Skin epidermis (tissue), 12 donors: ENCODE results near the gene CFAP141.
A peak's percentile ranks its signal among the peaks of the same experiment; 100 is the strongest.
"Not testable (repeated sequence)": the region's sequence is repeated elsewhere in the genome, so short reads cannot be mapped to it uniquely, and the experiment has no call there.

Source experiments
- H3K27ac ChIP-seq, 21 experiments: fragments of 200-600 bp; sonication (generic) in 11 of 21; one replicate each; pipeline ENCODE4 v1.5.0; 2020; ENCODE audit warnings: mild to moderate bottlenecking in 3 of 21, inconsistent platforms in 2 of 21, moderate library complexity in 2 of 21
- H3K4me3 ChIP-seq, 7 experiments: fragments of 200-600 bp; sonication (generic) in 2 of 7; one replicate each; pipeline ENCODE4 v1.5.0; 2020; ENCODE audit warnings: inconsistent platforms in 2 of 7, mild to moderate bottlenecking in 2 of 7, moderate library complexity in 1 of 7

The CFAP141 gene

GRCh38 chr1:154213274-154213673 lies 7.1 kb upstream of the CFAP141 start:
- no peak overlapping the region for H3K4me3 ChIP-seq
- H3K27ac ChIP-seq: no peak overlapping the region

- no peak overlapping the region for H3K4me3 ChIP-seq
- H3K27ac ChIP-seq: no peak overlapping the region
Observed at GRCh38 chr1:154212083-154212482, 6.0 kb upstream of the CFAP141 start.

- Histone ChIP-seq H3K4me3 (no peak overlapping the region), H3K27ac (no peak overlapping the region)
Observed at GRCh38 chr1:154208677-154209388, 2.7 kb upstream of the CFAP141 start.

GRCh38 chr1:154207262-154207661 lies 1.1 kb upstream of the CFAP141 start:
- H3K4me3 ChIP-seq: no peak overlapping the region
- H3K27ac ChIP-seq: no peak overlapping the region

GRCh38 chr1:154205778-154206177 lies 355 bp downstream of the CFAP141 start:
- not testable (repeated sequence) for H3K27ac ChIP-seq, H3K4me3 ChIP-seq

- H3K27ac ChIP-seq: peak overlapping the region in 3 of 21 experiments; percentile 2 to 21 (median 15)
- no peak overlapping the region for H3K4me3 ChIP-seq
Observed at GRCh38 chr1:154199563-154199879, 6.6 kb downstream of the CFAP141 start.

- H3K4me3 ChIP-seq: no peak overlapping the region
- H3K27ac ChIP-seq: peak overlapping the region in 3 of 21 experiments; percentile 2 to 21 (median 15)
Observed at GRCh38 chr1:154198756-154199562, 7.2 kb downstream of the CFAP141 start.

GRCh38 chr1:154193821-154194220 lies 12.3 kb downstream of the CFAP141 start:
- H3K27ac ChIP-seq: peak overlapping the region in 2 of 21 experiments; percentile 31 to 56
- no peak overlapping the region for H3K4me3 ChIP-seq

- Histone ChIP-seq H3K4me3 (no peak overlapping the region), H3K27ac (no peak overlapping the region)
Observed at GRCh38 chr1:154192476-154192875, 13.7 kb downstream of the CFAP141 start.

- Histone ChIP-seq H3K4me3 (no peak within 1 kb of the TSS), H3K27ac (no peak within 1 kb of the TSS)
Observed at GRCh38 chr1:154191990-154192461, 14.1 kb downstream of the CFAP141 start, which contains the start of gene TPM3. Gene TPM3, minus strand, starts transcription at chr1:154192100. Its CDS starts 82 bp downstream, at chr1:154192018.

GRCh38 chr1:154190550-154190949 lies 15.6 kb downstream of the CFAP141 start:
- Histone ChIP-seq H3K27ac (no peak overlapping the region), H3K4me3 (no peak overlapping the region)

GRCh38 chr1:154186852-154187501 lies 19.2 kb downstream of the CFAP141 start:
- H3K27ac ChIP-seq: no peak overlapping the region
- no peak overlapping the region for H3K4me3 ChIP-seq

GRCh38 chr1:154186177-154186576 lies 20.0 kb downstream of the CFAP141 start:
- no peak overlapping the region for H3K27ac ChIP-seq
- no peak overlapping the region for H3K4me3 ChIP-seq

GRCh38 chr1:154183046-154183915 lies 22.9 kb downstream of the CFAP141 start:
- Histone ChIP-seq H3K27ac (peak overlapping the region; percentile 77 to 99 (median 93)), H3K4me3 (peak overlapping the region; percentile 70 to 98 (median 92))

GRCh38 chr1:154182344-154183045 lies 23.6 kb downstream of the CFAP141 start:
- peak overlapping the region; percentile 77 to 99 (median 93) for H3K27ac ChIP-seq
- peak overlapping the region; percentile 70 to 98 (median 92) for H3K4me3 ChIP-seq

- Histone ChIP-seq H3K4me3 (peak overlapping the region; percentile 70 to 98 (median 92)), H3K27ac (peak overlapping the region in 20 of 21 experiments; percentile 84 to 99 (median 94))
Observed at GRCh38 chr1:154181944-154182343, 24.2 kb downstream of the CFAP141 start.

- H3K27ac ChIP-seq: peak overlapping the region in 12 of 21 experiments; percentile 6 to 99 (median 42)
- peak overlapping the region in 2 of 7 experiments; percentile 7 to 95 for H3K4me3 ChIP-seq
Observed at GRCh38 chr1:154179946-154180687, 26.0 kb downstream of the CFAP141 start.
